GM20431 (cell line): ENCODE measurements around the gene EPPIN.
"Not testable (repeated sequence)": the region's sequence is repeated elsewhere in the genome, so short reads cannot be mapped to it uniquely, and the experiment has no call there.

ENCODE experiments used
- in situ Hi-C: fragments of 300-500 bp; cut with MseI, MboI; formaldehyde crosslinking; loops from one replicate; pipeline ENCODE4 v1.15.0; 2020; ENCODE audit warnings: low sequenced_read_pairs; ENCODE audit not compliant: unreplicated experiment

The EPPIN gene

GRCh38 chr20:45547206-45547770 lies at the start of gene EPPIN:
EPPIN (minus strand) TSS chr20:45547401; CDS start chr20:45547357, 44 bp downstream.
- in situ Hi-C loops = no loop called here

- in situ Hi-C loops = loop anchor here (25.0 kb wide), 1 partner anchor 167 kb away; no protein-coding TSS in a partner anchor
Measured at GRCh38 chr20:45595235-45595634, 48.0 kb upstream of the EPPIN start.

GRCh38 chr20:45593498-45593897 lies 46.3 kb upstream of the EPPIN start:
- in situ Hi-C loops = loop anchor here (25.0 kb wide), 1 partner anchor 169 kb away; no protein-coding TSS in a partner anchor

GRCh38 chr20:45592574-45593189 lies 45.5 kb upstream of the EPPIN start:
- in situ Hi-C loops = loop anchor here (25.0 kb wide), 1 partner anchor 170 kb away; no protein-coding TSS in a partner anchor

GRCh38 chr20:45589725-45590124 lies 42.5 kb upstream of the EPPIN start:
- in situ Hi-C loops = loop anchor here (25.0 kb wide), 1 partner anchor 173 kb away; no protein-coding TSS in a partner anchor

- in situ Hi-C loops = loop anchor here (25.0 kb wide), 1 partner anchor 174 kb away; no protein-coding TSS in a partner anchor
Measured at GRCh38 chr20:45588800-45589199, 41.6 kb upstream of the EPPIN start.

- in situ Hi-C loops = loop anchor here (25.0 kb wide), 1 partner anchor 176 kb away; no protein-coding TSS in a partner anchor
Measured at GRCh38 chr20:45585986-45586385, 38.8 kb upstream of the EPPIN start.

- in situ Hi-C loops = loop anchor here (25.0 kb wide), 1 partner anchor 178 kb away; no protein-coding TSS in a partner anchor
Measured at GRCh38 chr20:45584294-45584693, 37.1 kb upstream of the EPPIN start.

GRCh38 chr20:45583502-45583901 lies 36.3 kb upstream of the EPPIN start:
- in situ Hi-C loops = loop anchor here (25.0 kb wide), 1 partner anchor 179 kb away; no protein-coding TSS in a partner anchor

GRCh38 chr20:45581702-45582101 lies 34.5 kb upstream of the EPPIN start:
- in situ Hi-C loops = loop anchor here (25.0 kb wide), 1 partner anchor 181 kb away; no protein-coding TSS in a partner anchor

- in situ Hi-C loops = loop anchor here (25.0 kb wide), 1 partner anchor 183 kb away; no protein-coding TSS in a partner anchor
Measured at GRCh38 chr20:45579184-45579583, 32.0 kb upstream of the EPPIN start, which contains the start of gene WFDC8. WFDC8 (minus strand) TSS chr20:45579284; CDS start chr20:45579247, 37 bp downstream.

- in situ Hi-C loops = loop anchor here (25.0 kb wide), 1 partner anchor 184 kb away; no protein-coding TSS in a partner anchor
Measured at GRCh38 chr20:45578231-45578630, 31.0 kb upstream of the EPPIN start.

- in situ Hi-C loops = loop anchor here (25.0 kb wide), 1 partner anchor 185 kb away; no protein-coding TSS in a partner anchor
Measured at GRCh38 chr20:45576995-45577394, 29.8 kb upstream of the EPPIN start.

GRCh38 chr20:45575931-45576330 lies 28.7 kb upstream of the EPPIN start:
- in situ Hi-C loops = loop anchor here (25.0 kb wide), 1 partner anchor 186 kb away; no protein-coding TSS in a partner anchor

GRCh38 chr20:45569650-45570049 lies 22.4 kb upstream of the EPPIN start:
- in situ Hi-C loops = not testable (repeated sequence)

GRCh38 chr20:45564760-45565276 lies 17.6 kb upstream of the EPPIN start:
- in situ Hi-C loops = no loop called here

- in situ Hi-C loops = no loop called here
Measured at GRCh38 chr20:45555198-45555597, 8.0 kb upstream of the EPPIN start.

- in situ Hi-C loops = no loop called here
Measured at GRCh38 chr20:45552456-45552855, 5.3 kb upstream of the EPPIN start.

- in situ Hi-C loops = no loop called here
Measured at GRCh38 chr20:45550765-45551164, 3.6 kb upstream of the EPPIN start.

- in situ Hi-C loops = no loop called here
Measured at GRCh38 chr20:45548410-45548809, 1.2 kb upstream of the EPPIN start.
